ENCODE results near the gene TCEAL9. TPM values are rescaled to one million over a fixed set of nuclear protein-coding genes. Genes with fewer than 3 reads are reported as not detected.

Gene TCEAL9
- total RNA-seq, 1 experiment from 2014 or later, result 114 TPM

Other genes starting within 250 kb of the TCEAL9 start
- 2.6 TPM in 2 replicates for gene BEX4, start 141.4 kb upstream of the TCEAL9 start, total RNA-seq (2014; rRNA removed; shearing (Covaris generic))
- 71.7 and 87.1 TPM in 2 replicates for gene TCEAL8, start 101.4 kb upstream of the TCEAL9 start, total RNA-seq (2014; rRNA removed; shearing (Covaris generic))
- not detected in 2 replicates for gene TCEAL5, start 79.8 kb upstream of the TCEAL9 start, total RNA-seq (2014; rRNA removed; shearing (Covaris generic))
- gene BEX2, start 45.5 kb upstream of the TCEAL9 start, total RNA-seq (2014; rRNA removed; shearing (Covaris generic)), result 0.20 TPM in 1 of 2 replicates, not detected in the other
- gene TCEAL7, start 26.3 kb upstream of the TCEAL9 start, total RNA-seq (2014; rRNA removed; shearing (Covaris generic)), result not detected in 2 replicates
- 181 and 203 TPM in 2 replicates for gene BEX3, start 20.0 kb downstream of the TCEAL9 start, total RNA-seq (2014; rRNA removed; shearing (Covaris generic))
- not detected in 2 replicates for gene RAB40A, start 163.0 kb downstream of the TCEAL9 start, total RNA-seq (2014; rRNA removed; shearing (Covaris generic))
- 32.1 and 38.1 TPM in 2 replicates for gene TCEAL4, start 229.0 kb downstream of the TCEAL9 start, total RNA-seq (2014; rRNA removed; shearing (Covaris generic))

Data from RPMI7951 (cell line).